ENCODE results near the gene ABTB2. TPM values are rescaled to one million over a fixed set of nuclear protein-coding genes. Genes with fewer than 3 reads are reported as not detected.

ABTB2 gene
- polyA plus RNA-seq, 1 of the 3 experiments (the other 2 are of a cell fraction) = 7.8 TPM

DNA sequence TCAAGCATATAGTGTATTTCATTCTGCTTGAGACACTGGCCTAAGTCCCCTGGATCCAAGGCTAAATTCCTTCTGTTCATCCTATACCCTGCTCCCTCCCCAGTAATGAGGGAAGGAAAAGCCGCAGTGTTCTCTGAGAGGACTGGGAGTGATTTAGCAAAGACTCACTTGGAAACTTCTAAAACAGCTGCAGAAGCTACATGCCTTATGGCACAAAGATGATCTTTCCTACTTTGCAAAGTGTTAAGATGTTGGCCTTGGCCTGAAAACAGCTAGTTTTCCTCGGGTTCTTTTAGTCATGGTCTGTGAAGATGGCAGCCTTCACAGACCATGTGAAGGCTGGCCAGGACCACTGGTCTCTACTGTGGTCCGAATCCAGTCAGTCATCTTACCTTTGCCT lies 65.7 kb downstream of the ABTB2 start:
- no peaks in the 10 kb centered on the region for H4K20me1 ChIP-seq (ENCODE audit: insufficient read depth)
- TF ChIP-seq RFX5 (IDR thresholded peaks at IDR 0.05; ENCODE audit: low read length) (no peak), EP300 (IDR thresholded peaks at IDR 0.05; ENCODE audit: borderline replicate concordance in 1 of 2, low read depth in 1 of 2, low read length in 1 of 2) (no peak)
- H3F3A ChIP-seq (replicated peaks; ENCODE audit: insufficient read depth) = no peaks in the 10 kb centered on the region
- no peaks in the 10 kb centered on the region for H3K9me3 ChIP-seq
- no peak for DNase-seq
- no peak overlapping the region for H2AFZ ChIP-seq (ENCODE audit: low read depth)
- POLR2A ChIA-PET = no interaction called here
- H3K27me3 ChIP-seq (ENCODE audit: insufficient read depth) = no peaks in the 10 kb centered on the region
- CTCF ChIA-PET = no interaction called here
- H3K79me2 ChIP-seq (ENCODE audit: insufficient read depth) = no peaks in the 10 kb centered on the region
- no peak overlapping the region for H3K4me2 ChIP-seq
- H3K36me3 ChIP-seq (replicated peaks in 1 of 2; ENCODE audit: control insufficient read depth in 1 of 2, insufficient read depth in 2 of 2, low read length in 1 of 2) = no peaks in the 10 kb centered on the region
- 82% methylated on average over 3 of the region's 3 CpGs for WGBS (ENCODE audit: low lambda C conversion rate)
- H3K9ac ChIP-seq = no peak overlapping the region
- H3K27ac ChIP-seq (ENCODE audit: low read depth in 2 of 2, low read length in 1 of 2) = no peak overlapping the region
- H3K4me1 ChIP-seq (ENCODE audit: control insufficient read depth in 1 of 2, insufficient read depth in 2 of 2, low read depth in 1 of 2, low read length in 1 of 2) = peaks cover 0 to 9% of the 10 kb centered on the region in 2 experiments; a peak in 1 of 4 replicates
- no peaks in the 10 kb centered on the region for H3K9me2 ChIP-seq
- H3K4me3 ChIP-seq (ENCODE audit: low read depth in 2 of 2, low read length in 1 of 2) = no peak overlapping the region

DNA sequence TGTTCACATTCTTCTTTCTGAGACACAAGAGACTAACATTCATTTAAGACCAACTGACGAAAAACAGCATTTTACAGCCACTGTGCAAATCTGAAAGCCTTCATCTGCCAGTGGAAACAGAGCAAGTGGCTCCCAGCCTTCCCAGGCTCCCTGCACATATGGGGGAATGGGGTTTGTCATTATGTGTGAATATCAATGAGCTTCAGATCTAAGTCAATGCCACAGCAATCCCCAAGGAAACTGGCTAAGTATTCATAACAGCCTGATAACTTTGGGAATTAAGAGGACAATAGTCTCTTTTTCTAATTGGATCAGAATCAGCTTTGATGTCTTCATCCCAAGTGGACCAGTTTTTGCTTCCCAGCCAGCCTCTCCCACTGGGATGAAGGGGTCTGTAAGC lies 66.9 kb downstream of the ABTB2 start:
- no peaks in the 10 kb centered on the region for H4K20me1 ChIP-seq (ENCODE audit: insufficient read depth)
- CTCF ChIA-PET = interaction anchor here (0.7 kb wide), 1 partner anchor 28 kb away, joined by 3 read pairs; no protein-coding TSS in a partner anchor
- no peak overlapping the region for H3K4me3 ChIP-seq (ENCODE audit: low read depth in 2 of 2, low read length in 1 of 2)
- H3K4me2 ChIP-seq = no peak overlapping the region
- H3K36me3 ChIP-seq (replicated peaks in 1 of 2; ENCODE audit: control insufficient read depth in 1 of 2, insufficient read depth in 2 of 2, low read length in 1 of 2) = no peaks in the 10 kb centered on the region
- peaks cover 0 to 5% of the 10 kb centered on the region in 2 experiments; a peak in 1 of 4 replicates for H3K4me1 ChIP-seq (ENCODE audit: control insufficient read depth in 1 of 2, insufficient read depth in 2 of 2, low read depth in 1 of 2, low read length in 1 of 2)
- POLR2A ChIA-PET = no interaction called here
- no peak for DNase-seq
- H3K9me2 ChIP-seq = no peaks in the 10 kb centered on the region
- H3K27ac ChIP-seq (ENCODE audit: low read depth in 2 of 2, low read length in 1 of 2) = no peak overlapping the region
- H3K9ac ChIP-seq = no peak overlapping the region
- no peaks in the 10 kb centered on the region for H3K79me2 ChIP-seq (ENCODE audit: insufficient read depth)
- H3K9me3 ChIP-seq = no peaks in the 10 kb centered on the region
- WGBS (ENCODE audit: low lambda C conversion rate) = 40% methylated on average over 1 of the region's 1 CpG
- H2AFZ ChIP-seq (ENCODE audit: low read depth) = no peak overlapping the region
- TF ChIP-seq MEF2A (IDR thresholded peaks at IDR 0.05; ENCODE audit: borderline replicate concordance, low read depth) = no peak
- H3F3A ChIP-seq (replicated peaks; ENCODE audit: insufficient read depth) = no peaks in the 10 kb centered on the region
- H3K27me3 ChIP-seq (ENCODE audit: insufficient read depth) = no peaks in the 10 kb centered on the region

DNA sequence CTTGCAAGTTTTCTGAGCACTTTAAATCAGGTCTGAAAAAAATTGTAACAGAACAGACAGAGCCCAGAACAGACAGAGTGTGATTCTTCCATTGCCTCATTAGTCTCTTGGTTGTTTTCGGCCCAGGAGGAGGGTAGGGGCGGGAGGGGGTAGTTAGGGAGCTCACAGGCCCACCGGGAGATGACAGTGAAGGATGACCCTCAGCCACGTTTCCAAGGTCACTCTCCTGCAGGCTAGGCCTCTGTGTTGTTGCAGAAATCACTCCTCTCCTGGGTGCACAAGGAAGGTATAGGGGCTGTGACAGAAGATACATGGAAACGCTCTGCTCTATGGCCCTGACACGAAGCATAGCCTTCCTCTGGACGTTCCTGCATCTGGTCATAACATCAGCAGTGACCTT lies 69.3 kb downstream of the ABTB2 start:
- ChIA-PET POLR2A (no interaction called here), CTCF (no interaction called here)
- Histone ChIP-seq H3K9me3 (no peaks in the 10 kb centered on the region), H3F3A (replicated peaks; ENCODE audit: insufficient read depth) (no peaks in the 10 kb centered on the region), H2AFZ (ENCODE audit: low read depth) (no peak overlapping the region), H3K27me3 (ENCODE audit: insufficient read depth) (no peaks in the 10 kb centered on the region), H3K27ac (ENCODE audit: low read depth in 2 of 2, low read length in 1 of 2) (no peak overlapping the region), H3K79me2 (ENCODE audit: insufficient read depth) (no peaks in the 10 kb centered on the region), H3K4me2 (no peak overlapping the region), H3K9me2 (no peaks in the 10 kb centered on the region), H4K20me1 (ENCODE audit: insufficient read depth) (no peaks in the 10 kb centered on the region), H3K36me3 (replicated peaks in 1 of 2; ENCODE audit: control insufficient read depth in 1 of 2, insufficient read depth in 2 of 2, low read length in 1 of 2) (no peaks in the 10 kb centered on the region), H3K4me1 (ENCODE audit: control insufficient read depth in 1 of 2, insufficient read depth in 2 of 2, low read depth in 1 of 2, low read length in 1 of 2) (peaks cover 0 to 29% of the 10 kb centered on the region in 2 experiments; a peak in 3 of 4 replicates), H3K4me3 (ENCODE audit: low read depth in 2 of 2, low read length in 1 of 2) (no peak overlapping the region), H3K9ac (no peak overlapping the region)
- no peak for DNase-seq
- WGBS (ENCODE audit: low lambda C conversion rate) = 82% methylated on average over 5 of the region's 7 CpGs
- no peak for TF ChIP-seq CHD2 (IDR thresholded peaks at IDR 0.05; ENCODE audit: low read length, partially characterized antibody)
- no peak for TF ChIP-seq POLR2AphosphoS5 (IDR thresholded peaks at IDR 0.05; ENCODE audit: low read depth, low read length)
- no peak for TF ChIP-seq YY1 (IDR thresholded peaks at IDR 0.05; ENCODE audit: low read depth)
- TF ChIP-seq RAD21 (IDR thresholded peaks at IDR 0.05; ENCODE audit: low read length) = no peak
- no peak for TF ChIP-seq FOSL2 (IDR thresholded peaks at IDR 0.05; ENCODE audit: borderline replicate concordance, low read depth)
- TF ChIP-seq, protein P1, sequence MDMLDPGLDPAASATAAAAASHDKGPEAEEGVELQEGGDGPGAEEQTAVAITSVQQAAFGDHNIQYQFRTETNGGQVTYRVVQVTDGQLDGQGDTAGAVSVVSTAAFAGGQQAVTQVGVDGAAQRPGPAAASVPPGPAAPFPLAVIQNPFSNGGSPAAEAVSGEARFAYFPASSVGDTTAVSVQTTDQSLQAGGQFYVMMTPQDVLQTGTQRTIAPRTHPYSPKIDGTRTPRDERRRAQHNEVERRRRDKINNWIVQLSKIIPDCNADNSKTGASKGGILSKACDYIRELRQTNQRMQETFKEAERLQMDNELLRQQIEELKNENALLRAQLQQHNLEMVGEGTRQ (IDR thresholded peaks at IDR 0.05; ENCODE audit: borderline replicate concordance, low read depth, low read length) = no peak
- TF ChIP-seq, protein P2, sequence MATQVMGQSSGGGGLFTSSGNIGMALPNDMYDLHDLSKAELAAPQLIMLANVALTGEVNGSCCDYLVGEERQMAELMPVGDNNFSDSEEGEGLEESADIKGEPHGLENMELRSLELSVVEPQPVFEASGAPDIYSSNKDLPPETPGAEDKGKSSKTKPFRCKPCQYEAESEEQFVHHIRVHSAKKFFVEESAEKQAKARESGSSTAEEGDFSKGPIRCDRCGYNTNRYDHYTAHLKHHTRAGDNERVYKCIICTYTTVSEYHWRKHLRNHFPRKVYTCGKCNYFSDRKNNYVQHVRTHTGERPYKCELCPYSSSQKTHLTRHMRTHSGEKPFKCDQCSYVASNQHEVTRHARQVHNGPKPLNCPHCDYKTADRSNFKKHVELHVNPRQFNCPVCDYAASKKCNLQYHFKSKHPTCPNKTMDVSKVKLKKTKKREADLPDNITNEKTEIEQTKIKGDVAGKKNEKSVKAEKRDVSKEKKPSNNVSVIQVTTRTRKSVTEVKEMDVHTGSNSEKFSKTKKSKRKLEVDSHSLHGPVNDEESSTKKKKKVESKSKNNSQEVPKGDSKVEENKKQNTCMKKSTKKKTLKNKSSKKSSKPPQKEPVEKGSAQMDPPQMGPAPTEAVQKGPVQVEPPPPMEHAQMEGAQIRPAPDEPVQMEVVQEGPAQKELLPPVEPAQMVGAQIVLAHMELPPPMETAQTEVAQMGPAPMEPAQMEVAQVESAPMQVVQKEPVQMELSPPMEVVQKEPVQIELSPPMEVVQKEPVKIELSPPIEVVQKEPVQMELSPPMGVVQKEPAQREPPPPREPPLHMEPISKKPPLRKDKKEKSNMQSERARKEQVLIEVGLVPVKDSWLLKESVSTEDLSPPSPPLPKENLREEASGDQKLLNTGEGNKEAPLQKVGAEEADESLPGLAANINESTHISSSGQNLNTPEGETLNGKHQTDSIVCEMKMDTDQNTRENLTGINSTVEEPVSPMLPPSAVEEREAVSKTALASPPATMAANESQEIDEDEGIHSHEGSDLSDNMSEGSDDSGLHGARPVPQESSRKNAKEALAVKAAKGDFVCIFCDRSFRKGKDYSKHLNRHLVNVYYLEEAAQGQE (IDR thresholded peaks at IDR 0.05; ENCODE audit: low read depth, low read length) = no peak
- no peak for TF ChIP-seq MEF2A (IDR thresholded peaks at IDR 0.05; ENCODE audit: borderline replicate concordance, low read depth)
- no peak for TF ChIP-seq SIN3A (IDR thresholded peaks at IDR 0.05; ENCODE audit: borderline replicate concordance, low read depth, low read length)
- TF ChIP-seq, protein P3, sequence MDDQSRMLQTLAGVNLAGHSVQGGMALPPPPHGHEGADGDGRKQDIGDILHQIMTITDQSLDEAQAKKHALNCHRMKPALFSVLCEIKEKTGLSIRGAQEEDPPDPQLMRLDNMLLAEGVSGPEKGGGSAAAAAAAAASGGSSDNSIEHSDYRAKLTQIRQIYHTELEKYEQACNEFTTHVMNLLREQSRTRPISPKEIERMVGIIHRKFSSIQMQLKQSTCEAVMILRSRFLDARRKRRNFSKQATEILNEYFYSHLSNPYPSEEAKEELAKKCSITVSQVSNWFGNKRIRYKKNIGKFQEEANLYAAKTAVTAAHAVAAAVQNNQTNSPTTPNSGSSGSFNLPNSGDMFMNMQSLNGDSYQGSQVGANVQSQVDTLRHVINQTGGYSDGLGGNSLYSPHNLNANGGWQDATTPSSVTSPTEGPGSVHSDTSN (IDR thresholded peaks at IDR 0.05) = no peak
- TF ChIP-seq, protein P4, sequence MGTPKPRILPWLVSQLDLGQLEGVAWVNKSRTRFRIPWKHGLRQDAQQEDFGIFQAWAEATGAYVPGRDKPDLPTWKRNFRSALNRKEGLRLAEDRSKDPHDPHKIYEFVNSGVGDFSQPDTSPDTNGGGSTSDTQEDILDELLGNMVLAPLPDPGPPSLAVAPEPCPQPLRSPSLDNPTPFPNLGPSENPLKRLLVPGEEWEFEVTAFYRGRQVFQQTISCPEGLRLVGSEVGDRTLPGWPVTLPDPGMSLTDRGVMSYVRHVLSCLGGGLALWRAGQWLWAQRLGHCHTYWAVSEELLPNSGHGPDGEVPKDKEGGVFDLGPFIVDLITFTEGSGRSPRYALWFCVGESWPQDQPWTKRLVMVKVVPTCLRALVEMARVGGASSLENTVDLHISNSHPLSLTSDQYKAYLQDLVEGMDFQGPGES (IDR thresholded peaks at IDR 0.05; ENCODE audit: low read depth, low read length) = no peak
- TF ChIP-seq GATA2 (CRISPR knock-in tag; IDR thresholded peaks at IDR 0.05) = no peak

Measured in SK-N-SH (cell line).